HG03432 (cell line): Measurements from ENCODE around the gene OR4D9.
"Not testable (repeated sequence)": the region's sequence is repeated elsewhere in the genome, so short reads cannot be mapped to it uniquely, and the experiment has no call there.

Experiments
- ATAC-seq: cut with Tn5 transposase; IDR thresholded peaks from one replicate; pipeline ENCODE4 v1.9.1; 2021; ENCODE audit warnings: mild to moderate bottlenecking, moderate library complexity; ENCODE audit not compliant: unreplicated experiment

OR4D9 gene

GRCh38 chr11:59510941-59511589 is at the start of gene OR4D9:
Gene OR4D9 (plus strand): TSS chr11:59511539. CDS start chr11:59514913, 3,374 bp downstream.
- no peak for ATAC-seq

GRCh38 chr11:59463190-59463641 is 48.1 kb upstream of the OR4D9 start:
- ATAC-seq, result no peak

GRCh38 chr11:59473015-59473414 is 38.3 kb upstream of the OR4D9 start, which contains the start of gene OR4D10:
Gene OR4D10 (plus strand): TSS chr11:59473315. CDS start chr11:59477430, 4,115 bp downstream.
- no peak for ATAC-seq

GRCh38 chr11:59475176-59475575 is 36.2 kb upstream of the OR4D9 start:
- ATAC-seq, result no peak

GRCh38 chr11:59479906-59480305 is 31.4 kb upstream of the OR4D9 start:
- no peak for ATAC-seq

- no peak for ATAC-seq
These were observed 31.0 kb upstream of the OR4D9 start for GRCh38 chr11:59480359-59480758.

- ATAC-seq, result peak; percentile 76
These were observed 9.4 kb upstream of the OR4D9 start for GRCh38 chr11:59501931-59502330.

- ATAC-seq, result no peak
These were observed 8.1 kb upstream of the OR4D9 start, which contains the start of gene OR4D11 for GRCh38 chr11:59503276-59503675. Gene OR4D11 (plus strand): TSS chr11:59503576. CDS start chr11:59503576, 0 bp downstream.

GRCh38 chr11:59511675-59512074 is 336 bp downstream of the OR4D9 start:
- ATAC-seq, result no peak

GRCh38 chr11:59520139-59520538 is 8.8 kb downstream of the OR4D9 start:
- ATAC-seq, result not testable (repeated sequence)

- ATAC-seq, result no peak
These were observed 9.4 kb downstream of the OR4D9 start for GRCh38 chr11:59520741-59521140.

GRCh38 chr11:59523541-59523940 is 12.2 kb downstream of the OR4D9 start:
- no peak for ATAC-seq

- ATAC-seq, result no peak
These were observed 17.4 kb downstream of the OR4D9 start for GRCh38 chr11:59528711-59529110.

GRCh38 chr11:59532620-59533019 is 21.3 kb downstream of the OR4D9 start:
- no peak for ATAC-seq

GRCh38 chr11:59534676-59535075 is 23.3 kb downstream of the OR4D9 start:
- no peak for ATAC-seq

GRCh38 chr11:59542142-59542810 is 30.9 kb downstream of the OR4D9 start:
- ATAC-seq, result no peak

GRCh38 chr11:59543713-59544112 is 32.4 kb downstream of the OR4D9 start:
- not testable (repeated sequence) for ATAC-seq

- ATAC-seq, result no peak
These were observed 33.5 kb downstream of the OR4D9 start for GRCh38 chr11:59544869-59545178.

GRCh38 chr11:59545179-59546020 is 34.1 kb downstream of the OR4D9 start:
- no peak for ATAC-seq

GRCh38 chr11:59547605-59548308 is 36.4 kb downstream of the OR4D9 start:
- not testable (repeated sequence) for ATAC-seq

GRCh38 chr11:59548309-59548656 is 36.9 kb downstream of the OR4D9 start:
- ATAC-seq, result no peak
